ENCODE data around the gene PHF21A. TPM values are rescaled to one million over a fixed set of nuclear protein-coding genes. Genes with fewer than 3 reads are reported as not detected.

PHF21A gene
- total and polyA plus RNA-seq, 2 of the 8 experiments (the other 6 are each of a cell fraction or from before 2014, with no cell fraction given): 17.6 to 40.3 TPM

DNA sequence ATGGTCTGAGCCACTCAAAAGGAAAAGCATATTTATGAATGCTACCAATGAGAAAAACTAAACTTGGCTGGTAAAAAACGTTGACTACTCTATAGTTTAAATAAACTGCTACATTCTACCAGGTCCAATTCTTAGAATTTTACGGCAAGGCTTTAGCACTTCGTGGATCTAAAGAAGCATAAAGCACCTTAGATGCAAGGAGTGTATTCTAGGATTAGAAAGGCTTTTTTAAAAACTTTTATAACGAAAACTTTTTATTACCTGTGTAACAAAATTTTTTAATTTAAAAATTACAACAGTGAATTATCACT, 13.9 kb downstream of the PHF21A start:
- no peaks in the 10 kb centered on the region for H3K36me3 ChIP-seq (ENCODE audit: control insufficient read depth in 2 of 4, insufficient read depth in 4 of 4, low read length in 3 of 4)
- no peak overlapping the region for H2BK15ac ChIP-seq (ENCODE audit: low read length)
- peaks cover 0 to 90% of the 10 kb centered on the region in 2 experiments; a peak in 3 of 4 replicates for H3K79me2 ChIP-seq (ENCODE audit: control insufficient read depth in 1 of 2, insufficient read depth in 2 of 2, low read length in 2 of 2)
- no peak overlapping the region for H3K56ac ChIP-seq (replicated peaks; ENCODE audit: insufficient read length, low read depth, low read length)
- DNase-seq (ENCODE audit: low read depth in 1 of 2, low spot score in 2 of 2): no peak
- FAIRE-seq: no peak
- no peak overlapping the region for H2BK120ac ChIP-seq (replicated peaks; ENCODE audit: low read depth, low read length)
- H2BK12ac ChIP-seq (ENCODE audit: low read depth, low read length): no peak overlapping the region
- no peak overlapping the region for H3K4ac ChIP-seq (replicated peaks; ENCODE audit: insufficient read length, low read depth, low read length)
- H2BK5ac ChIP-seq (ENCODE audit: low read depth, low read length): no peak overlapping the region
- ChIA-PET CTCF (ENCODE audit: partially characterized antibody) (no interaction called here), POLR2A (ENCODE audit: partially characterized antibody) (interaction anchor here (0.6 to 0.8 kb wide), 3 partner anchors 13 to 92 kb away, joined by 3 to 4 read pairs (median 3); no protein-coding TSS in a partner anchor)
- no peak overlapping the region for H3K14ac ChIP-seq (ENCODE audit: insufficient read length)
- H3K27me3 ChIP-seq (replicated peaks in 1 of 4; ENCODE audit: control insufficient read depth in 3 of 4, extremely low read depth in 1 of 4, insufficient read depth in 3 of 4, low read length in 3 of 4): no peaks in the 10 kb centered on the region
- no peaks in the 10 kb centered on the region for H4K20me1 ChIP-seq (replicated peaks in 1 of 2; ENCODE audit: control insufficient read depth in 1 of 2, insufficient read depth in 2 of 2, low read length in 2 of 2)
- H3K27ac ChIP-seq (ENCODE audit: low read depth, low read length): no peak overlapping the region
- H4K5ac ChIP-seq (ENCODE audit: insufficient read length, low read depth, low read length): no peak overlapping the region
- H3K18ac ChIP-seq (ENCODE audit: extremely low read depth, low read length): no peak overlapping the region
- TF ChIP-seq RXRA (IDR thresholded peaks at IDR 0.05; ENCODE audit: insufficient read depth, low read depth, low read length): no peak
- TF ChIP-seq CEBPB (IDR thresholded peaks at IDR 0.05; ENCODE audit: low read depth, low read length): no peak
- TF ChIP-seq, protein P1, sequence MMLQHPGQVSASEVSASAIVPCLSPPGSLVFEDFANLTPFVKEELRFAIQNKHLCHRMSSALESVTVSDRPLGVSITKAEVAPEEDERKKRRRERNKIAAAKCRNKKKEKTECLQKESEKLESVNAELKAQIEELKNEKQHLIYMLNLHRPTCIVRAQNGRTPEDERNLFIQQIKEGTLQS (IDR thresholded peaks at IDR 0.05; ENCODE audit: insufficient read depth, low read depth, low read length): no peak
- no peak for TF ChIP-seq BACH1 (IDR thresholded peaks at IDR 0.05; ENCODE audit: low read length)
- H3K4me2 ChIP-seq (ENCODE audit: insufficient read depth in 1 of 2, low read depth in 2 of 2, low read length in 2 of 2): no peak overlapping the region
- no peaks in the 10 kb centered on the region; the same call in 1 of the 2 replicates for H3K79me1 ChIP-seq (ENCODE audit: low read depth, low read length)
- H4K8ac ChIP-seq (ENCODE audit: extremely low read depth, insufficient read depth, low read length): no peak overlapping the region
- H2AK5ac ChIP-seq (ENCODE audit: low read depth, low read length): no peak overlapping the region
- H3K9ac ChIP-seq (replicated peaks in 1 of 4; ENCODE audit: extremely low read depth in 1 of 4, low read depth in 3 of 4, low read length in 3 of 4): no peak overlapping the region
- H3K4me3 ChIP-seq (ENCODE audit: extremely low read depth in 1 of 4, insufficient read depth in 2 of 4, low read depth in 3 of 4, low read length in 4 of 4): no peak overlapping the region
- no peak overlapping the region for H4K91ac ChIP-seq (replicated peaks; ENCODE audit: insufficient read length, low read length)
- no peak overlapping the region for H2BK20ac ChIP-seq (ENCODE audit: low read length)
- peaks cover 2 to 8% (median 4%) of the 10 kb centered on the region in 4 experiments; a peak in 5 of 7 replicates for H3K4me1 ChIP-seq (replicated peaks in 1 of 4; ENCODE audit: control insufficient read depth in 3 of 4, insufficient read depth in 4 of 4, low read length in 3 of 4)
- no peaks in the 10 kb centered on the region for H3K23me2 ChIP-seq (ENCODE audit: low read depth, low read length)
- no peak overlapping the region for H2AFZ ChIP-seq (ENCODE audit: low read length)
- WGBS, 2 experiments (ENCODE audit: extremely low coverage in 1 of 2, insufficient coverage in 1 of 2, insufficient read length in 1 of 2, insufficient replicate concordance in 2 of 2, low coverage in 1 of 2, low lambda C conversion rate in 2 of 2, missing lambda C conversion rate in 1 of 2): 78% methylated on average over 4 of the region's 4 CpGs; no CpG with 5 or more reads in 1 of the 2 experiments
- no peaks in the 10 kb centered on the region for H3K9me3 ChIP-seq (ENCODE audit: insufficient read depth in 2 of 2, low read depth in 1 of 2, low read length in 1 of 2)
- H3K23ac ChIP-seq (ENCODE audit: insufficient read length): no peak overlapping the region
